Liver (tissue), 3 donors: ENCODE measurements around the gene NPEPL1.

ENCODE experiments used
- EGR1 ChIP-seq, 2 donors: IDR thresholded peaks; 2 replicates each; pipeline ENCODE4 v1.6.1; 2016 to 2018; ENCODE audit warnings: antibody characterized with exemption in 2 of 2, low read depth in 2 of 2
- GABPA ChIP-seq, 2 donors: IDR thresholded peaks in 1 of 2; conservative IDR thresholded peaks in 1 of 2; 2 replicates each; pipeline ENCODE4 v1.6.1; 2016; ENCODE audit warnings: antibody characterized with exemption in 2 of 2, mild to moderate bottlenecking in 1 of 2, moderate library complexity in 1 of 2
- RAD21 ChIP-seq, 2 donors: IDR thresholded peaks; 2 replicates each; pipeline ENCODE4 v1.6.1; 2016; ENCODE audit warnings: antibody characterized with exemption in 2 of 2, mild to moderate bottlenecking in 2 of 2
- RXRA ChIP-seq, 2 donors: IDR thresholded peaks; 2 replicates each; pipeline ENCODE4 v1.6.1; 2017 to 2018; ENCODE audit warnings: antibody characterized with exemption in 2 of 2, mild to moderate bottlenecking in 1 of 2
- SP1 ChIP-seq: IDR thresholded peaks from 2 replicates; pipeline ENCODE4 v1.6.1; 2018; ENCODE audit warnings: antibody characterized with exemption, mild to moderate bottlenecking
- YY1 ChIP-seq: IDR thresholded peaks from 2 replicates; pipeline ENCODE4 v1.6.1; 2016; ENCODE audit warnings: antibody characterized with exemption, mild to moderate bottlenecking
- TF ChIP-seq, protein P1 (sequence below): fragments of 150-350 bp; IDR thresholded peaks from 2 replicates; pipeline ENCODE4 v1.5.1; 2017; ENCODE audit warnings: improper control_type of control experiment, low read depth, low read length; ENCODE audit not compliant: missing input control
- TF ChIP-seq, protein P2 (sequence below): IDR thresholded peaks from 2 replicates; pipeline ENCODE4 v1.6.1; 2016; ENCODE audit warnings: antibody characterized with exemption
- TF ChIP-seq, protein P3 (sequence below): IDR thresholded peaks from 2 replicates; pipeline ENCODE4 v1.6.1; 2016; ENCODE audit warnings: antibody characterized with exemption
- donor health status: healthy.
- donor health status: healthy.

GRCh38 chr20:58650181-58650775, 42.3 kb upstream of the NPEPL1 start:
- TF ChIP-seq, protein P1, sequence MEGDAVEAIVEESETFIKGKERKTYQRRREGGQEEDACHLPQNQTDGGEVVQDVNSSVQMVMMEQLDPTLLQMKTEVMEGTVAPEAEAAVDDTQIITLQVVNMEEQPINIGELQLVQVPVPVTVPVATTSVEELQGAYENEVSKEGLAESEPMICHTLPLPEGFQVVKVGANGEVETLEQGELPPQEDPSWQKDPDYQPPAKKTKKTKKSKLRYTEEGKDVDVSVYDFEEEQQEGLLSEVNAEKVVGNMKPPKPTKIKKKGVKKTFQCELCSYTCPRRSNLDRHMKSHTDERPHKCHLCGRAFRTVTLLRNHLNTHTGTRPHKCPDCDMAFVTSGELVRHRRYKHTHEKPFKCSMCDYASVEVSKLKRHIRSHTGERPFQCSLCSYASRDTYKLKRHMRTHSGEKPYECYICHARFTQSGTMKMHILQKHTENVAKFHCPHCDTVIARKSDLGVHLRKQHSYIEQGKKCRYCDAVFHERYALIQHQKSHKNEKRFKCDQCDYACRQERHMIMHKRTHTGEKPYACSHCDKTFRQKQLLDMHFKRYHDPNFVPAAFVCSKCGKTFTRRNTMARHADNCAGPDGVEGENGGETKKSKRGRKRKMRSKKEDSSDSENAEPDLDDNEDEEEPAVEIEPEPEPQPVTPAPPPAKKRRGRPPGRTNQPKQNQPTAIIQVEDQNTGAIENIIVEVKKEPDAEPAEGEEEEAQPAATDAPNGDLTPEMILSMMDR: no peak
- TF ChIP-seq, protein P2, sequence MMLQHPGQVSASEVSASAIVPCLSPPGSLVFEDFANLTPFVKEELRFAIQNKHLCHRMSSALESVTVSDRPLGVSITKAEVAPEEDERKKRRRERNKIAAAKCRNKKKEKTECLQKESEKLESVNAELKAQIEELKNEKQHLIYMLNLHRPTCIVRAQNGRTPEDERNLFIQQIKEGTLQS: no peak
- no peak for TF ChIP-seq EGR1 (IDR thresholded peaks at IDR 0.05; ENCODE audit: low read depth in 2 of 2)
- TF ChIP-seq, protein P3, sequence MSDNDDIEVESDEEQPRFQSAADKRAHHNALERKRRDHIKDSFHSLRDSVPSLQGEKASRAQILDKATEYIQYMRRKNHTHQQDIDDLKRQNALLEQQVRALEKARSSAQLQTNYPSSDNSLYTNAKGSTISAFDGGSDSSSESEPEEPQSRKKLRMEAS: no peak
- no peak for TF ChIP-seq SP1
- no peak for TF ChIP-seq YY1
- TF ChIP-seq RXRA (IDR thresholded peaks at IDR 0.05): no peak
- TF ChIP-seq GABPA (IDR thresholded peaks at IDR 0.05 in 1 of 2, conservative IDR thresholded peaks at IDR 0.05 in 1 of 2): no peak
- no peak for TF ChIP-seq RAD21 (IDR thresholded peaks at IDR 0.05)
